ENCODE results near the gene CXCL16.
"Not testable (repeated sequence)": the region's sequence is repeated elsewhere in the genome, so short reads cannot be mapped to it uniquely, and the experiment has no call there.

CXCL16 gene

GRCh38 chr17:4714340-4715062 is 25.2 kb downstream of the CXCL16 start:
- H3K4me1 ChIP-seq (ENCODE audit: control insufficient read depth, insufficient read depth, low read length) = peaks cover 13% of the 10 kb centered on the region
- 93% methylated on average over 8 of the region's 15 CpGs for WGBS, 2 experiments
- H3K36me3 ChIP-seq (ENCODE audit: control insufficient read depth, insufficient read depth, low read length) = peaks cover 24% of the 10 kb centered on the region
- not testable (repeated sequence) for H3K9me3 ChIP-seq (ENCODE audit: control insufficient read depth, low read length); H3K4me3 ChIP-seq (ENCODE audit: insufficient read depth, low read depth, low read length); H3K27ac ChIP-seq (ENCODE audit: insufficient read depth, low read depth, low read length, poor library complexity, severe bottlenecking); H3K27me3 ChIP-seq (ENCODE audit: control insufficient read depth, insufficient read depth, low read length, poor library complexity, severe bottlenecking)

DNA sequence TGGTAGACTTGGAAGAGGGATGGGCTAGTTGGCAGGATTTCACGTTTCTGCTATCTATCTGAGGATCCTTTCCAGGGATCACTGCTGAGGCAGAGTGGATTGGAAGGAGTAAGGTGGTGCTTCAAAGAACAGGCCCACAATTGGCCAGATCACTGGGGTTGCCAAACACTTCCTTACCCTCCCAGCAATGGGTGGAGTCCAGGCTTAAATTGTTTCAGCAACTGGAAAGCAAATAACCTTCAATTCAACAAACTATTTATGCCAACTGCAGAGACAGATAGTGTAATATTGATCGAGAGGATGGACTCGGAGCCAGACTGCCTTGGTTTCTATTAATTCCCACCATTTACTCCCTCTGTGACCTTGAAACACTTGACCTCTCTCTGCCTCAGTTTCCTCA is 27.2 kb downstream of the CXCL16 start:
- no peak overlapping the region for H3K4me3 ChIP-seq (ENCODE audit: insufficient read depth, low read depth, low read length)
- WGBS, 2 experiments = 92 to 98% methylated on average over 3 of the region's 3 CpGs
- no peaks in the 10 kb centered on the region for H3K27me3 ChIP-seq (ENCODE audit: control insufficient read depth, insufficient read depth, low read length, poor library complexity, severe bottlenecking)
- H3K4me1 ChIP-seq (ENCODE audit: control insufficient read depth, insufficient read depth, low read length) = peaks cover 15% of the 10 kb centered on the region
- H3K27ac ChIP-seq (ENCODE audit: insufficient read depth, low read depth, low read length, poor library complexity, severe bottlenecking) = no peak overlapping the region
- peaks cover 11% of the 10 kb centered on the region for H3K36me3 ChIP-seq (ENCODE audit: control insufficient read depth, insufficient read depth, low read length)
- H3K9me3 ChIP-seq (ENCODE audit: control insufficient read depth, low read length) = no peaks in the 10 kb centered on the region

DNA sequence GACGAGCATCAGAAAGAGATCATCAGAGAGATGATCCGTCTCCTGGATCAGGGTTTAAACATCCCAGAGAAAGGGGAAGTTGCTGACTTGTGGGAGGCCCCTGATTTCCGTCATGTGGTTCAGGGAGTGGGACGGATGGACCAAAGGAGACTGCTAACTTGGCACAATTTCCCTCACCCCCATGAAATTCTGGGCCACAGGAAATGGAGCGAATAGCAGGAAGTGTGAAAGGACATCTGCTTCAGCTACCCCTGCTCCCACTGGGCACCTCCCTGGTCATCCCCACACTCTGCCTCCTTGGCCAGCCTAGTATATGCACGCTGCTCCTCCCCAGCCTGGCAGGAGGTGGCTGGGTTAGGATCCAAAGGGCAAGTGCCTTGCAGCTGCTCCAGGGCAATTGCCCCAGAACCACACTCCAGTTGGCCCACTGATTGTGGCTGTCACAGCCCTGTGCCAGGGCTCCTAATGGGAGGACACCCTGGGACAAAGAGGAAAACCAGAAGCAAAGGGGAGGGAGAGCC is 28.0 kb downstream of the CXCL16 start:
- Histone ChIP-seq H3K27me3 (ENCODE audit: control insufficient read depth, insufficient read depth, low read length, poor library complexity, severe bottlenecking) (no peaks in the 10 kb centered on the region), H3K4me1 (ENCODE audit: control insufficient read depth, insufficient read depth, low read length) (peaks cover 15% of the 10 kb centered on the region), H3K36me3 (ENCODE audit: control insufficient read depth, insufficient read depth, low read length) (peaks cover 7% of the 10 kb centered on the region), H3K9me3 (ENCODE audit: control insufficient read depth, low read length) (no peaks in the 10 kb centered on the region), H3K4me3 (ENCODE audit: insufficient read depth, low read depth, low read length) (peak overlapping the region; percentile 79), H3K27ac (ENCODE audit: insufficient read depth, low read depth, low read length, poor library complexity, severe bottlenecking) (no peak overlapping the region)
- WGBS, 2 experiments = 63 to 71% methylated on average over 6 of the region's 6 CpGs

DNA sequence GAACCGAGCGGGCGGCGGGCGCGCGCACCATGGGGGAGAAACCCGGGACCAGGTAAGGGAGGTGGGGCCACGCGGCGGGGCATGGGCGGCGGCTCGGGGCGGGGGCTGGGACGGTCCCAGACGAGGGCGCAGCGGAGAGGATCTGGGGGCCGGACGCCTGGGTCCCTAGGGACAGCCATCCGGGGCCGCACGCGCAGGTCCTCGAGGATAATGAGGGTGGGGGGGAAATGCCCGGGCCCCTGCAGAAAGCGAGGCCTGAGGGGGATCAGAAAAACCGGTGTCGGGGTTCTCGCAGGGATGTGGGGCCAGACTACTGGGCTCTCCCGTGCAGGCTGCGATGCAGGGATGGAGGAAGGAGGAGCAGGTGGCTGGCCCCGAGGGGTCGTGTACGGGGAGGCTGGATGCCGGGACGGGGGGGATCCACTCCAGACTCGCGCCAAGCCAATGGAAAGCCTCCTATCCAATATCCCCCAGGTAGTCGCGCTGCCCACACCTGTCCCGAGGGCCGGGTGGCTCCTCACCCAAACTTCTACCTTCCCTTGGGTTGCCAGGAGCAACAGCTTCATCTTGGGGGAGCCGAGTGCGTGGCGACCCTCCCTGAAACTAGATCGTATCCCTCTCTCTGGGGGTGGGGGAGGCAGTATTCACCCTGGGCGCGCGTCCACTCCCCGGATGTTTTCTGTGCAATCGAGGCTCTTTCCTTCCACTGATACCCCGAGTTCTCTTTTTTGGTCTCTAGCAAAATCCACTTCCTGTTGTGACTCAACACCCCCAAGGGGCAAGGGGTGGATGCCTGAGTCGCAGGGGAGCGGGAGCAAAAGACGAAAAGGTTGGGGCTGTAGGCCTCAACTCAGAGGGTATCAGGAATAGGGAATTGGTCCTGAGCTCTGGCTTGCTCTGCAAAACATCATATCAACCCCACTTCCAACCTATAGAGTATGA is 28.8 kb downstream of the CXCL16 start:
- Histone ChIP-seq H3K27me3 (ENCODE audit: control insufficient read depth, insufficient read depth, low read length, poor library complexity, severe bottlenecking) (no peaks in the 10 kb centered on the region), H3K9me3 (ENCODE audit: control insufficient read depth, low read length) (no peaks in the 10 kb centered on the region), H3K4me3 (ENCODE audit: insufficient read depth, low read depth, low read length) (peak overlapping the region; percentile 79), H3K4me1 (ENCODE audit: control insufficient read depth, insufficient read depth, low read length) (peaks cover 15% of the 10 kb centered on the region), H3K36me3 (ENCODE audit: control insufficient read depth, insufficient read depth, low read length) (peaks cover 6% of the 10 kb centered on the region), H3K27ac (ENCODE audit: insufficient read depth, low read depth, low read length, poor library complexity, severe bottlenecking) (no peak overlapping the region)
- WGBS, 2 experiments = 10 to 11% methylated on average over 57 of the region's 57 CpGs

- H3K27me3 ChIP-seq (ENCODE audit: control insufficient read depth, insufficient read depth, low read length, poor library complexity, severe bottlenecking) = no peaks in the 10 kb centered on the region
- H3K9me3 ChIP-seq (ENCODE audit: control insufficient read depth, low read length) = no peaks in the 10 kb centered on the region
- 1% methylated on average over 67 of the region's 67 CpGs for WGBS, 2 experiments
- H3K4me3 ChIP-seq (ENCODE audit: insufficient read depth, low read depth, low read length) = peak within 1 kb of the TSS; percentile 79
- H3K27ac ChIP-seq (ENCODE audit: insufficient read depth, low read depth, low read length, poor library complexity, severe bottlenecking) = peak within 1 kb of the TSS; percentile 75
- peaks cover 15% of the 10 kb centered on the region for H3K4me1 ChIP-seq (ENCODE audit: control insufficient read depth, insufficient read depth, low read length)
- no peaks in the 10 kb centered on the region for H3K36me3 ChIP-seq (ENCODE audit: control insufficient read depth, insufficient read depth, low read length)
Measured at GRCh38 chr17:4709794-4710692, 29.7 kb downstream of the CXCL16 start, which contains the start of gene ARRB2. Gene ARRB2, plus strand, starts transcription at chr17:4710632. Its CDS starts 90 bp downstream, at chr17:4710722.

DNA sequence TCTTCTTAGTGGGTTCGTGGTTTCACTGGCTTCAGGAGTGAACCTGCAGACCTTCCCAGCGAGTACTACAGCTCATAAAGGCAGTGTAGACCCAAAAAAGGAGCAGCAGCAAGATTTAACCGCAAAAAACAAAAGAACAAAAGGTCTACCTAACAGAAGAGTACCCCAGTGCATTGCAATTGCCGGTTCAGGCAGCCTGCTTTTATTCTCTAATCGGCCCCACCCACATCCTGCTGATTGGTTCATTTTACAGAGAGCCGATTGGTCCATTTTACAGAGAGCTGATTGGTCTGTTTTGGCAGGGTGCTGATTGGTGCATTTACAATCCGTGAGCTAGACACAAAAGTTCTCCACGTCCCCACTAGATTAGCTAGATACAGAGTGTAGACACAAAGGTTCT is 31.3 kb downstream of the CXCL16 start:
- H3K9me3 ChIP-seq (ENCODE audit: control insufficient read depth, low read length) = no peaks in the 10 kb centered on the region
- no peaks in the 10 kb centered on the region for H3K27me3 ChIP-seq (ENCODE audit: control insufficient read depth, insufficient read depth, low read length, poor library complexity, severe bottlenecking)
- peaks cover 15% of the 10 kb centered on the region for H3K4me1 ChIP-seq (ENCODE audit: control insufficient read depth, insufficient read depth, low read length)
- WGBS, 2 experiments = 89 to 91% methylated on average over 8 of the region's 8 CpGs
- H3K27ac ChIP-seq (ENCODE audit: insufficient read depth, low read depth, low read length, poor library complexity, severe bottlenecking) = no peak overlapping the region
- H3K36me3 ChIP-seq (ENCODE audit: control insufficient read depth, insufficient read depth, low read length) = no peaks in the 10 kb centered on the region
- no peak overlapping the region for H3K4me3 ChIP-seq (ENCODE audit: insufficient read depth, low read depth, low read length)

GRCh38 chr17:4706121-4706520 is 33.6 kb downstream of the CXCL16 start:
- no peaks in the 10 kb centered on the region for H3K9me3 ChIP-seq (ENCODE audit: control insufficient read depth, low read length)

GRCh38 chr17:4704991-4705390 is 34.7 kb downstream of the CXCL16 start:
- H3K4me1 ChIP-seq (ENCODE audit: control insufficient read depth, insufficient read depth, low read length) = peaks cover 16% of the 10 kb centered on the region
- no peaks in the 10 kb centered on the region for H3K36me3 ChIP-seq (ENCODE audit: control insufficient read depth, insufficient read depth, low read length)
- H3K4me3 ChIP-seq (ENCODE audit: insufficient read depth, low read depth, low read length) = peak overlapping the region; percentile 92
- no peaks in the 10 kb centered on the region for H3K9me3 ChIP-seq (ENCODE audit: control insufficient read depth, low read length)
- 93 to 95% methylated on average over 15 of the region's 15 CpGs for WGBS, 2 experiments
- H3K27me3 ChIP-seq (ENCODE audit: control insufficient read depth, insufficient read depth, low read length, poor library complexity, severe bottlenecking) = no peaks in the 10 kb centered on the region
- H3K27ac ChIP-seq (ENCODE audit: insufficient read depth, low read depth, low read length, poor library complexity, severe bottlenecking) = no peak overlapping the region

More at GRCh38 chr17:4706121-4706520, 33.6 kb downstream of the CXCL16 start:
- no peaks in the 10 kb centered on the region for H3K27me3 ChIP-seq (ENCODE audit: control insufficient read depth, insufficient read depth, low read length, poor library complexity, severe bottlenecking)
- no peak overlapping the region for H3K4me3 ChIP-seq (ENCODE audit: insufficient read depth, low read depth, low read length)
- H3K4me1 ChIP-seq (ENCODE audit: control insufficient read depth, insufficient read depth, low read length) = peaks cover 19% of the 10 kb centered on the region
- H3K27ac ChIP-seq (ENCODE audit: insufficient read depth, low read depth, low read length, poor library complexity, severe bottlenecking) = no peak overlapping the region
- 46 to 52% methylated on average over 7 of the region's 7 CpGs for WGBS, 2 experiments
- H3K36me3 ChIP-seq (ENCODE audit: control insufficient read depth, insufficient read depth, low read length) = no peaks in the 10 kb centered on the region

- 78 to 82% methylated on average over 14 of the region's 14 CpGs for WGBS, 2 experiments
- H3K9me3 ChIP-seq (ENCODE audit: control insufficient read depth, low read length); H3K27me3 ChIP-seq (ENCODE audit: control insufficient read depth, insufficient read depth, low read length, poor library complexity, severe bottlenecking); H3K36me3 ChIP-seq (ENCODE audit: control insufficient read depth, insufficient read depth, low read length); H3K27ac ChIP-seq (ENCODE audit: insufficient read depth, low read depth, low read length, poor library complexity, severe bottlenecking): not testable (repeated sequence)
- peaks cover 15% of the 10 kb centered on the region for H3K4me1 ChIP-seq (ENCODE audit: control insufficient read depth, insufficient read depth, low read length)
- peak overlapping the region; percentile 92 for H3K4me3 ChIP-seq (ENCODE audit: insufficient read depth, low read depth, low read length)
Measured at GRCh38 chr17:4704574-4704907, 35.2 kb downstream of the CXCL16 start.

Data from ectodermal cell (in vitro differentiated cells).